ENCODE measurements around the gene LHPP. TPM values are rescaled to one million over a fixed set of nuclear protein-coding genes. Genes with fewer than 3 reads are reported as not detected.

LHPP gene
- polyA plus RNA-seq, 3 donors from 2014 or later: 10.1 to 15.3 (median 14.2) TPM

DNA sequence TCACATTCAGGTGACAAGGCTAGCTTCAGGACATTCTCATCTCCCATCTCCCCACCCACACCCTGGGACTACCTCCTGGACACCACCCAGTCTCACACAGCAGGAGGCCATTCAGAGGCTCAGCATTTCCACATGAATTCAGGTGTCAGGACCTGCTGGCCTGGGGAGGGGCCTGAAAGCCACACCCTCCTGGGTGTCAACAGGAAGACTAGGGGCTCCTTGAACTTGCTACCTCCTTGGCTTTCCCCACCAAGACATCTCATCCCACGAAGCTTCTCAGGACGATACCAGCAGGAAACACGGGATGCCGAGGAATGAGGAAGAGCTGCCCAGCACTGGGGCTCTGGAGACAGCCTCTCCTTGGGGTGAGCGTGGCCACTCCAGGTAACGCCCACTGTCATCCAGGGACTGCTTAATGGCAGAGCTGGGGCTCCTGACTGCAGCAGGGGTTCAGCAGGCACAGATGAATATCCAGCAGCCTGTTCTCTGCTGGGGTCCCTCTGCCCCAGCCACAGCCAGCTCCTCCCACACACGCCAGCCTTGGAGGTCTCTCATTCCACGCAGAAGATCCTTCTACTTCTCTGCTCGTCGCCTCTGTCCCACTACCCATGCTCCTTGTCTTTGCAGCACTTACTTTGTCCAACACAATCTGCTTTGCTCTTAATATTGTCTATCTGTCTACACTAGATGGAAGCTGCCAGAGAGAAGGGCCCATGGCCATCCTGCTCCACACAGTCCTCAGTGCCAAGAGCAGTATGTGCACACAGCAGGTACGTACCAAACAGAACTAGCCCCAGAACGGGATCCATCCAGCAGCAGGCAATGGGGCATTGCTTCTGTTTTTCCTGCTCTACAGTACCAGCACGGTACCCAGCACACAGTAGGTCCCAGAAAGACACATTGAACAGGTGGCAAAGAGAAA, 193.8 kb downstream of the LHPP start:
- H3K4me1 Mint-ChIP-seq: peaks cover 95 to 97% of the 10 kb centered on the region in 2 donors
- H3K27ac Mint-ChIP-seq: peak overlapping the region; percentile 94 to 100 (median 98)

DNA sequence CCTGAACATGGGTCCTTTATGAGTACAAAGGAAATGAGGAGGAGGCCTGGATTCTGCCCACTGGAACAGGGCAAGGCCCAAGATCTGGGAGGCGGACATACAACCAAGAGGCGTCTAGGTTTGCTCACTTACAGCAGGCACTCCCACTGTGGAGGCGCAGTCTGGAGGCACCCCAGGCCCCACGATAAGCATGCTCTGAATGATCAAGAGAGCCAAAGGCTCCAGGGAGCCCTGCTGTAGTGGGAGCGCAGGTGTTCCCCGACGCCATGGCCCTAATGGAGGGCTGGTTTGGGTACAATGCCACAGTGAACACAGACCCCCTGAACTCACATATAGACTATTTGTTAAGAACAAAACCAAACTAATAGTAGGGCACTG, 194.5 kb downstream of the LHPP start:
- H3K36me3 Mint-ChIP-seq: peaks cover 4 to 13% (median 5%) of the 10 kb centered on the region in 3 donors
- peaks cover 39 to 44% (median 44%) of the 10 kb centered on the region in 3 donors for H3K27me3 Mint-ChIP-seq (ENCODE audit: low read depth in 3 of 3)
- no peaks in the 10 kb centered on the region for H3K9me3 Mint-ChIP-seq
- H3K27ac Mint-ChIP-seq: peak overlapping the region; percentile 94 to 100 (median 98)
- no peak for DNase-seq
- H3K4me3 Mint-ChIP-seq: peak overlapping the region; percentile 61 to 72 (median 69)
- H3K4me1 Mint-ChIP-seq: peaks cover 94 to 97% of the 10 kb centered on the region in 2 donors

More for the DNA sequence above, 193.8 kb downstream of the LHPP start:
- no peak for DNase-seq
- Mint-ChIP-seq H3K9me3 (no peaks in the 10 kb centered on the region), H3K36me3 (peaks cover 4 to 13% (median 5%) of the 10 kb centered on the region in 3 donors), H3K4me3 (peak overlapping the region; percentile 50 to 72 (median 62)), H3K27me3 (ENCODE audit: low read depth in 3 of 3) (peaks cover 46 to 49% (median 47%) of the 10 kb centered on the region in 3 donors)

DNA sequence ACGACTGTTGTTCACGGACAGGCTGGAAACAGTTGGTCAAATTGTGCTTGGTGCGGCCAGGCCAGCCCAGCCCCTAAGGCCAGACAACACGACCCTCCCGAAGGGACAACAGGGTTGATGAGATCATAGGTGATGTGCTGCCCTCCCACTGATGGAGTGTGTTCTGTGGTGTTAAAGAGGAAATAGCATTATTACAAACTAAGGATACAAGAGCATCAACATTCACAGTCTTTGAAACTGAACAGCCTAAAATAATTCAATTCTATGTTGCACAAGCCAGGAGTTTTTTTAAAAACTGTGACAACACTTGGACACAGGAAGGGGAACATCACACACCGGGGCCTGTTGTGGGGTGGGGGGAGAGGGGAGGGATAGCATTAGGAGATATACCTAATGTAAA, 194.9 kb downstream of the LHPP start:
- Mint-ChIP-seq H3K9me3 (no peaks in the 10 kb centered on the region), H3K27ac (peak overlapping the region; percentile 94 to 100 (median 98)), H3K4me3 (peak overlapping the region; percentile 58 to 72 (median 62)), H3K27me3 (ENCODE audit: low read depth in 3 of 3) (peaks cover 35 to 42% (median 40%) of the 10 kb centered on the region in 3 donors), H3K4me1 (peaks cover 94 to 97% of the 10 kb centered on the region in 2 donors), H3K36me3 (peaks cover 4 to 13% (median 5%) of the 10 kb centered on the region in 3 donors)
- DNase-seq: no peak

DNA sequence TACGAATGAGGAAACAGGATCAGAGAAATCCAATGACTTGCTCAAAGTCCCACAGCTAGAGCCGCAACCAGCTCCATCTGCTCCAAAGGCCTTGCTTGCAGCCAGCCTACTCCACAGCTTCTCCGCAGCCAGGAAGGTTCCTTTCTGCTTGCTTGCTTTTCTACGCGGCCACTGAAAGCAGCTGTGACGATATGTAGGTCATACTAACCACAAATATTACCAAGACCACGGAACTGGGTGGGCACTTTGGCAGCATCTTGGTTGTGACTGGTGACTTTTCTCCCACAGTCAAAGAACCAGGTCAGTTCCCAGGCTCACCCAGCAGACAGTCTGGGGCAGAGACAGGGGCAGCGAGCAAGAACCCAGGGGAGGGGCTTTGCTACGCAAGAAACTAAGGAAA, 196.2 kb downstream of the LHPP start:
- DNase-seq: peak; percentile 89 to 90 (median 89)
- Mint-ChIP-seq H3K9me3 (no peaks in the 10 kb centered on the region), H3K27ac (peak overlapping the region; percentile 98 to 100 (median 99)), H3K4me1 (peaks cover 93 to 94% of the 10 kb centered on the region in 2 donors), H3K27me3 (ENCODE audit: low read depth in 3 of 3) (peaks cover 26 to 46% (median 32%) of the 10 kb centered on the region in 3 donors), H3K4me3 (peak overlapping the region; percentile 82 to 91 (median 86)), H3K36me3 (peaks cover 4 to 13% (median 5%) of the 10 kb centered on the region in 3 donors)

DNA sequence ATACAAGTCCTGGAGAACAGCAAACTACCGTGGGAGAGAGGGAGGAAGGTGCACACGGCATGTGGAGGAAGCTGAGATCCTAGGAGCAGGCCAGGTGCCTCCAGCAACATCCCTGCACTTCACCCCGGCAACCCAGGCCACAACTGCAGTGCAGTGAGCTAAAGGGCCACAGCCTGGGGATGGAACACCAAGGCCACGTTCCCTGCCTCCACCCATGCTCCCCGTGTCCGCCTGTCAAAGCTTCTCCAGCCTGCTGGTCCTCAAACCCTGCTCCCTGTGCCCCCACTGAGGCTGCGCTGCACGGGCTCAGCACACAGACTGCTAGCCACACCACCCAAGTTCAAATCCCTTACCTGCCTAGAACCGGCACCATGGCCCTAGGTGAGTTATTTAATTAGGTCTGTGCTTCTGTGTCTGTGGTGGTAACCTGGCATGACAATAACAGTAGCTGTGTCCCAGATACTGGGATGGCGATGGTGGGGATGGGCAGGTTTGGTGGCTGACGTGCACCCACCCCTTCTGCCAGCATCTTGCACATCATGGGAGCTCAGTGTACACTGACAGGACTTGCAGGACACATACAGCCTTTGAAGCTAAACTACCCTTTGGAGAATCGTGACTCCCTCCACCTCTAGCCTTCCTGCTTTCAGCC, 197.1 kb downstream of the LHPP start:
- peaks cover 4 to 13% (median 5%) of the 10 kb centered on the region in 3 donors for H3K36me3 Mint-ChIP-seq
- H3K4me3 Mint-ChIP-seq: peak overlapping the region; percentile 82 to 91 (median 86)
- H3K4me1 Mint-ChIP-seq: peaks cover 89 to 93% of the 10 kb centered on the region in 2 donors
- peak overlapping the region; percentile 98 to 100 (median 99) for H3K27ac Mint-ChIP-seq
- H3K9me3 Mint-ChIP-seq: no peaks in the 10 kb centered on the region
- peaks cover 24 to 54% (median 32%) of the 10 kb centered on the region in 3 donors for H3K27me3 Mint-ChIP-seq (ENCODE audit: low read depth in 3 of 3)
- no peak for DNase-seq

DNA sequence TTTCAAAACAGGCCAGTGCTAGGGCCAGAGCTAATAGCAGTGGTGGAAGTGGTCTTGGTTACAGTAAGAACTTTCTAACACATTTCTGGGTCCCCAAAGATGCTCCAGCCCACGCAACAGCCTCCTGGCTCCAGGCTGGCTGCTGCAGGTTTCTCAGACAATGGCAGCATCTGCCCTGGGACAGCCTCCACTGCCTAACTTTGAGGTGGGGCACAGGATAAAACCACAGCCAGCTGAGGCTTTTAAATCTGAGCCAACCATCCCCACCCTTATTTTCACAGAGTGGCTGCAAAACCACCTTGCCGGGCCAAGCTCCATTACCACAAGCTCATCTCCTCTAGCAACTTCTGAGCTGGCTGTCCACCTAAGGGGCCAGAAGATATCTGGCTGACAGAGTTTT, 197.8 kb downstream of the LHPP start:
- Mint-ChIP-seq H3K27ac (peak overlapping the region; percentile 98 to 100 (median 99)), H3K27me3 (ENCODE audit: low read depth in 3 of 3) (peaks cover 24 to 50% (median 32%) of the 10 kb centered on the region in 3 donors), H3K36me3 (peaks cover 4 to 13% (median 5%) of the 10 kb centered on the region in 3 donors), H3K4me1 (peaks cover 84 to 93% of the 10 kb centered on the region in 2 donors), H3K9me3 (no peaks in the 10 kb centered on the region), H3K4me3 (peak overlapping the region; percentile 82 to 91 (median 86))
- peak; percentile 66 to 74 (median 73) for DNase-seq

DNA sequence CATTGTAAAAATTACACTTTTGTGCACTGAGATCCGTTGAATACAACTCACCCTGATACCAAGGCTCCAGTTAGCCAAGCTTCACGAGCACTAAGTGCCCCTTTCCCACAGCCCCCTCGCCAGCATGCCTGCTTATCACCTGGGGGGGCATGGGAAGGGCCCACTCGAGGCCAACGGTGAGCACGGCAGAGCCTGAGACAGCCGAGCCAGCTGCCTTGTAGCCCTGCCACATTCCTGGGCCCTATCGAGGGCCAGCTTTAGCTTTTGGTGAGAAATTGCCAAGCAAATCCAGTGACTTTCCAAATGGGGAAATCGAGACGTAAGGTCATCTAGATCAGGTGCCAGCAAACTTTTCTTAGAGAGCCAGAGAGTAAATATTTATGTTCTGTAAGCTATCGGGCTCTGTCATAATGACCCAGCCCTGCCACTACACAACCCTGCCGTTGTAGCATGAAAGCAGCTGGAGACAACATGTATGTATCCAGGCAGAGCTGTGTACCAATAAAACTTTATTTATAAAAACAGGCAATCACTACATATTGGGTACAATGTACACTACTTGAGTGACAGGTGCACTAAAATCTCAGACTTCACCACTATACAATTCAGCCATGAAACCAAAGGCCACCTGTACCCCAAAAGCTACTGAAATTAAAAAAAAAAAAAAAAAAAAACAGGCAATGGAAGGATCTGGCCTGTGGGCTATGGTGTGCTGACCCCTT, 198.9 kb downstream of the LHPP start:
- DNase-seq: no peak
- H3K27me3 Mint-ChIP-seq (ENCODE audit: low read depth in 3 of 3): peaks cover 26 to 43% (median 31%) of the 10 kb centered on the region in 3 donors
- H3K27ac Mint-ChIP-seq: peak overlapping the region; percentile 98 to 100 (median 99)
- peaks cover 4 to 20% (median 9%) of the 10 kb centered on the region in 3 donors for H3K36me3 Mint-ChIP-seq
- peak overlapping the region; percentile 82 to 91 (median 86) for H3K4me3 Mint-ChIP-seq
- no peaks in the 10 kb centered on the region for H3K9me3 Mint-ChIP-seq
- peaks cover 82 to 93% of the 10 kb centered on the region in 2 donors for H3K4me1 Mint-ChIP-seq

DNA sequence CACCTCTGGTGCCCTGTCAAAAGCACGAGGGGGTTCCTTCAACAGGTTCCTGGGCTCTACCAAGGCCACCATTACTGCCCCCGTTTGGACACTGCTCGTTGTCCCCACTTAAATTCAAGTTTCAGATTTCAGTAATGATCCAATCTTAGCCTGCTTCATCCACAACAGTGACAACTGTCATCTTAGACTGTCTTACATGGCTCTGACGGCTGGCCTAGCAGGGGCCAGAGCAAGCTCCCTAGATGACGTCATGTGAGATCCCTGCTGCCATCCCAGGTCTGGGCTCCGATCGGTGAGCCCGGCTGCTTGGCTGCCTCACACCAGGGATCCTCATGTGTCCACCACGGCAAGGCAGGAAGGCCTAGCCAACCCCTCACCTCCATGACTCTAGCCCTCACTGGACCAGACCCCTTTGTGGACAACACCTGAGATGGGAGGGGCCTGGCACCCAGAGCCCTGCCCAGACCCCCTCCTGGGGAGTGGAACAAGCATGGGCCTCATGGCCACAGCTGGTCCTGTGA, 200.1 kb downstream of the LHPP start:
- peaks cover 19 to 43% (median 31%) of the 10 kb centered on the region in 3 donors for H3K27me3 Mint-ChIP-seq (ENCODE audit: low read depth in 3 of 3)
- peaks cover 0 to 12% (median 6%) of the 10 kb centered on the region in 3 donors for H3K36me3 Mint-ChIP-seq
- H3K4me3 Mint-ChIP-seq: peak overlapping the region in 3 of 5 donors; percentile 2 to 25 (median 11)
- no peaks in the 10 kb centered on the region for H3K9me3 Mint-ChIP-seq
- peaks cover 70 to 90% of the 10 kb centered on the region in 2 donors for H3K4me1 Mint-ChIP-seq
- no peak for DNase-seq
- peak overlapping the region; percentile 83 to 100 (median 99) for H3K27ac Mint-ChIP-seq

DNA sequence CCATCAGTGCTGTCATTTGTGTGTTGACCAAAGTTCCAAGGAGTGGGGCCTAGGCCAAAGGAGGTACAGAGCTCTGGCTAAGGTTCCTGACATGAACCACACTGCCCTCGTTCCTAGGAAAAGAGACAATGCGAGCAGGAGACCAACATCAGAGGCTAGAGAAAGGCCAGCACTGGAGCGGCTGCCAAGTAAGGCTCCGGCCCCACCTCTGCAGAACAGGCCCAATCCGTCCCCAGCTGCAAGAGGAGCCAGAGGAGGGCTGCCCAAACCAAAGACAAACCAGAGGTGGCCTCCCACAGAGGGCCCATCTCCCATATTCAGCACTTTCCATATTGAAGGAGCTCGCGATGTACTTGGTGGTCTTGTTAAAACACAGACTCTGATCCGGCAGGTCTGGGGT, 201.6 kb downstream of the LHPP start:
- Mint-ChIP-seq H3K9me3 (no peaks in the 10 kb centered on the region), H3K27me3 (ENCODE audit: low read depth in 3 of 3) (peaks cover 13 to 38% (median 22%) of the 10 kb centered on the region in 3 donors), H3K36me3 (peaks cover 0 to 11% (median 6%) of the 10 kb centered on the region in 3 donors), H3K4me3 (no peak overlapping the region), H3K27ac (peak overlapping the region; percentile 55 to 99 (median 86)), H3K4me1 (peaks cover 69 to 90% of the 10 kb centered on the region in 2 donors)
- DNase-seq: no peak

Other genes starting within 250 kb of the LHPP start
- 100 to 1,000 TPM in 1 of 3 donors, 10 to 100 TPM in 2; 69.0 to 146 (median 74.0) TPM for gene OAT, start 42.9 kb upstream of the LHPP start, polyA plus RNA-seq
- gene NKX1-2, start 11.8 kb upstream of the LHPP start, polyA plus RNA-seq: not detected

Measured in immature natural killer cell (primary cell).